Common myeloid progenitor, CD34-positive (primary cell): ENCODE results near the gene TMPRSS13.

Experiments used
- CTCF ChIA-PET: fragments of 350-600 bp; sonication (Branson Sonifier 250); formaldehyde crosslinking; loops from one replicate; lab custom pipeline; 2021; ENCODE audit warnings: antibody characterized with exemption; lab: Charles Lee
- POLR2A ChIA-PET: fragments of 350-600 bp; sonication (Branson Sonifier 250); formaldehyde crosslinking; loops from one replicate; lab custom pipeline; 2021; ENCODE audit warnings: antibody characterized with exemption; lab: Charles Lee
- DNase-seq, 3 donors: peaks; one replicate each; pipeline versions ENCODE4 v3.0.0 to v3.0.0-alpha.2; 2013
- H3K27ac ChIP-seq, 2 experiments: 1 replicate in 1 of 2; 2 replicates in 1 of 2; pipeline ENCODE4 v1.7.0; 2013; ENCODE audit warnings: inconsistent platforms in 2 of 2, low read length in 2 of 2, mild to moderate bottlenecking in 2 of 2, low read depth in 1 of 2, moderate library complexity in 1 of 2; ENCODE audit not compliant: severe bottlenecking in 2 of 2, insufficient read depth in 1 of 2, poor library complexity in 1 of 2
- H3K27me3 ChIP-seq, 5 experiments: replicated peaks in 2 of 5; 1 replicate in 3 of 5; 2 replicates in 2 of 5; pipeline versions ENCODE4 v1.6.1 to v1.7.0; 2013; ENCODE audit warnings: low read length in 4 of 5, mild to moderate bottlenecking in 2 of 5, moderate library complexity in 2 of 5, inconsistent platforms in 1 of 5; ENCODE audit not compliant: insufficient read depth in 5 of 5, control insufficient read depth in 4 of 5
- H3K36me3 ChIP-seq, 4 experiments: 1 replicate in 2 of 4; 2 replicates in 2 of 4; pipeline versions ENCODE4 v1.6.1 to v1.7.0; 2013; ENCODE audit warnings: low read length in 3 of 4, control low read depth in 1 of 4, mild to moderate bottlenecking in 1 of 4; ENCODE audit not compliant: control insufficient read depth in 4 of 4, insufficient read depth in 4 of 4
- H3K4me1 ChIP-seq, 4 experiments: 1 replicate in 3 of 4; 2 replicates in 1 of 4; pipeline versions ENCODE4 v1.6.1 to v1.7.1; 2013; ENCODE audit warnings: low read length in 3 of 4, mild to moderate bottlenecking in 3 of 4, control low read depth in 1 of 4, inconsistent platforms in 1 of 4, moderate library complexity in 1 of 4; ENCODE audit not compliant: control insufficient read depth in 4 of 4, insufficient read depth in 4 of 4; ENCODE audit errors: control extremely low read depth in 1 of 4
- H3K4me3 ChIP-seq, 7 experiments: 1 replicate in 4 of 7; 2 replicates in 3 of 7; pipeline versions ENCODE4 v1.5.1 to v1.7.0; 2013; ENCODE audit warnings: mild to moderate bottlenecking in 7 of 7, low read length in 6 of 7, moderate library complexity in 6 of 7, inconsistent platforms in 2 of 7, low read depth in 2 of 7, control low read depth in 1 of 7; ENCODE audit not compliant: insufficient read depth in 4 of 7, control insufficient read depth in 1 of 7; ENCODE audit errors: extremely low read depth in 1 of 7
- H3K9me3 ChIP-seq, 5 experiments: 1 replicate in 4 of 5; 2 replicates in 1 of 5; pipeline versions ENCODE4 v1.6.1 to v1.7.1; 2013; ENCODE audit warnings: low read length in 4 of 5, mild to moderate bottlenecking in 2 of 5, inconsistent platforms in 1 of 5, low read depth in 1 of 5, moderate library complexity in 1 of 5; ENCODE audit not compliant: control insufficient read depth in 4 of 5, insufficient read depth in 2 of 5; ENCODE audit errors: control extremely low read depth in 1 of 5
- WGBS: methylation state at CpG from one replicate; pipeline ENCODE4 v1.1.5; 2013; ENCODE audit not compliant: insufficient coverage; 5-methylcytosine and 5-hydroxymethylcytosine counted together

TMPRSS13 gene

DNA sequence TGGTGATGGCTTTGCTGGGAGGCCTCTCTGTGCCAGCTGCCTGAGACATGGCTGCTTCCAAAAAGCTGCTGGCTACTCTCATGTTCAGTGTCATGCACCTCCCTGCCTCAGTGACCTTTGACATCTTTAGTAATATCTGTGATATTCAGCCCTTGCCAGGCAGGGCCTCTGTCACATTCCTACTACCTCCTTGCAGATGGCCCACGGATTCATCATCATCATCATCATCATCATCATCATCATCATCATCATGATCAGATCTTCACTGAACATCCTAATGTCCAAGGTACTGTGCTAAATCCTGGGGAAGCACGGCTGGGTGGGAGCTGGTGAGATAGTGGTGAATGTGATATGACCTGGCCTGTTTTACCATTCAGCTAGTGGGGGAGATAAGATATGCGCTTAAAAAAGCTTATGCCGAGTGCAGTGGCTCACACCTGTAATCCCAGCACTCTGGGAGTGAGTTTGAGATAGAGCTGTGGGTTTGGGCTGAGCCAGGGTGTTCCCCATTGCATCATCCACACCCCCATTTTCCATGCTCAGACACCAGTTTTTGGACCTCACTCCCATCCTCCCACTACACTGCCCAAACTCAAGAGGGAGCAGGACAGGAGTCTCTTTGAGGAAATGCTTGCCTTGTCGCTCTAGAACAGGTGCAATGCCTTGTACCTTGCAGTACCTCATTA lies 17.1 kb upstream of the TMPRSS13 start:
- POLR2A ChIA-PET = interaction anchor here (0.6 to 1.0 kb wide), 2 partner anchors 66 to 103 kb away, joined by 3 read pairs; no protein-coding TSS in a partner anchor
- Histone ChIP-seq H3K27ac (no peak overlapping the region), H3K4me3 (no peak overlapping the region), H3K9me3 (no peaks in the 10 kb centered on the region), H3K36me3 (no peaks in the 10 kb centered on the region), H3K4me1 (peaks cover 13 to 47% (median 35%) of the 10 kb centered on the region in 4 experiments), H3K27me3 (no peaks in the 10 kb centered on the region)
- no CpG with 5 or more reads among the region's 5 CpGs for WGBS
- DNase-seq = no peak
- CTCF ChIA-PET = interaction anchor here (0.7 to 12.3 kb wide), 45 partner anchors 9 to 521 kb away, joined by 3 to 229 read pairs (median 5); partner anchors contain the start of genes FXYD2 and TMPRSS13

DNA sequence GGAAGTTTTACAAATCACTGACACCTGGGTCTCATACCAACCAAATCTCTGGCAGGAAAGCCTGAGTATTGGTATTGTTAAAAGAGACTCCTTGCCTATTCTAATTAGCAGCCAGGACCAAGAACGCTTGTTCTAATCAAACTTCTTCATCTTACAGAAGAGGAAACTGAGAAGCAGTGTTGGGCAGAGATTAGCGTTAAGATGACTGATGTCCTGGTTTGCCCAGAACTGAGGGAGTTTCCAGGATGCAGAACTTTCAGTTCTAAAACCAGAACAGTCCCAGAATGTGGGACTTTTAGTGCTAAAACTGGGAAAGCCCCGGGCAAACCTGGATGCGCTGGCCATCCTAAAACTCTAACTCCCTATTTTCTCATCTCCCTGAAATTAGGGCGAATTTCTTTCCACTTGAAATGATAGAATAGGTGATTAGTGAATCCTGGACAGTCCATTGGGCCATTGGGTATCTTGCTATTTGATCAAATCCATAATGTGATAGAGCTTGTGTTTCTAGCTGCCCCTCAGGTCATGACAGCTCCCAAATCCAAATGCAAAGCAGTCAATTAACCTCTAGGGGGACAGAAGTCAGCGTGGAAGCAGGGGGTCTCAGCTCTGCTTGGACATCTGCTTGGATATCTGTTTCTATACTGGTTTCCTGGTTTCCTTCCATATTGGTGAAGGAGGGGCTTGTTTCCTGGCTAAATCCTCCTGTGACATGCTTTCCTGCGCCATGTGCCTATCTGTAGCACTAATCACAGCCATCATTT lies 16.0 kb upstream of the TMPRSS13 start:
- Histone ChIP-seq H3K36me3 (no peaks in the 10 kb centered on the region), H3K27ac (no peak overlapping the region), H3K4me1 (peaks cover 6 to 39% (median 25%) of the 10 kb centered on the region in 4 experiments), H3K27me3 (no peaks in the 10 kb centered on the region), H3K4me3 (peak overlapping the region in 1 of 7 experiments; percentile 31), H3K9me3 (no peaks in the 10 kb centered on the region)
- ChIA-PET POLR2A (interaction anchor here (0.6 to 0.9 kb wide), 2 partner anchors 36 to 74 kb away, joined by 3 to 4 read pairs; no protein-coding TSS in a partner anchor), CTCF (interaction anchor here (0.7 to 12.3 kb wide), 22 partner anchors 8 to 518 kb away, joined by 3 to 229 read pairs (median 4); partner anchors contain the start of genes FXYD2 and TMPRSS13)
- peak; percentile 81 to 94 (median 90) for DNase-seq
- 14% methylated on average over 2 of the region's 7 CpGs for WGBS

DNA sequence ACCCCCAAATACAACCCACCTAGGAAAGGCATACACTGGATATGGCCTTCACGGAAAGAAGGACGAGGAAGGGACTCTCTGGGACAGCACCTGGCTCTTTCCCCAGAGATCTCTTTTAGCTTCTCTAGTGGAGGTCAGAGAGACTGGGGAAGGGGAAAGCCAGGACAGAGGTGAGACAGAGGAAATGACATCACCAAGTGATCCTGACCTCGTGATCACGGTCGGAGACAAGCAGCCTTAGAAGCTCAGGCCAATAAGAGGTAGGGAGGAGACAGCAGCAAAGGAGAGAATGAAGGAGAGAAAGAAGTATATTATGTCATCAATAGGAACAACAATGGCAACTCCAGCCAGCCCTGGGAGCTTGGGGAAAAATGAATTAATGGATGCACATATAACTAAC lies 15.4 kb upstream of the TMPRSS13 start:
- Histone ChIP-seq H3K27ac (no peak overlapping the region), H3K27me3 (no peaks in the 10 kb centered on the region), H3K36me3 (no peaks in the 10 kb centered on the region), H3K9me3 (no peaks in the 10 kb centered on the region), H3K4me1 (peaks cover 4 to 32% (median 19%) of the 10 kb centered on the region in 4 experiments), H3K4me3 (peak overlapping the region in 1 of 7 experiments; percentile 4)
- DNase-seq = no peak
- CTCF ChIA-PET = interaction anchor here (0.7 to 12.3 kb wide), 15 partner anchors 9 to 136 kb away, joined by 3 to 229 read pairs (median 23); partner anchors contain the start of genes FXYD2 and TMPRSS13
- POLR2A ChIA-PET = interaction anchor here (0.6 kb wide), 1 partner anchor 36 kb away, joined by 3 read pairs; no protein-coding TSS in a partner anchor
- WGBS = 58% methylated on average over 4 of the region's 5 CpGs

DNA sequence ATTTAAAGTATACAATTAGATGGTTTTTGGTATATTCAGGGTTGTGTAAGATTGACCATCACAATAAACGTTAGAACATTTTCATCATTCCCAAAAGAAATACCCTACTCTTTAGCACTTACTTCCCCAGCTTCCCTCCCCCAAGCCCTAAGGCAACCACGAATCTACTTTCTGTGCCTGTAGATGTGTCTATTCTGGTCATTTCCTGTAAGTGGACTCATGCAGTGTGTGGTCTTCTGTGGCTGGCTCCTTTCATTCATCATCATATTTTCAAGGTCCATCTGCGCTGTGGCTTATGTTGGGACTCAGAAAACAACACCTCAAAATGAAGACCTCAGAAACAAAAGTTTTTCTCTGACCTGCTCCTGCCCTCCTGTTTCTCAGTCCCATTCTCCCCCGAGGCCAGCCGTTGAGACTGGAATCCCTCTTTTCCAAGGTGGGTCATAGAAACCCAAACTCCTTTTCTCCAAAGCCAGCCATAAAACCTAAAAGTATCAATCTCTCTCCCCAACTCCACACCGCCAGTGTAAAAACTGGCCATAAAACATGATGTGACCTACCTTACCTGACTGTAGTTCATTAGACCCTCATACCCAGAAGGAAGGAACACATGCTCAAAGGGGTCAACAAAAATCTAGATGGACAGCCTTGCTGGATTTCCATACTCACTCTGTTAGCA lies 12.9 kb upstream of the TMPRSS13 start:
- ChIA-PET POLR2A (no interaction called here), CTCF (interaction anchor here (0.7 to 5.5 kb wide), 10 partner anchors 7 to 134 kb away, joined by 3 to 39 read pairs (median 4); no protein-coding TSS in a partner anchor)
- 98% methylated on average over 4 of the region's 6 CpGs for WGBS
- Histone ChIP-seq H3K36me3 (no peaks in the 10 kb centered on the region), H3K27ac (no peak overlapping the region), H3K4me3 (no peak overlapping the region), H3K4me1 (peaks cover 4 to 30% (median 19%) of the 10 kb centered on the region in 4 experiments), H3K9me3 (no peaks in the 10 kb centered on the region), H3K27me3 (peaks cover 0 to 2% (median 0%) of the 10 kb centered on the region in 5 experiments)
- no peak for DNase-seq

DNA sequence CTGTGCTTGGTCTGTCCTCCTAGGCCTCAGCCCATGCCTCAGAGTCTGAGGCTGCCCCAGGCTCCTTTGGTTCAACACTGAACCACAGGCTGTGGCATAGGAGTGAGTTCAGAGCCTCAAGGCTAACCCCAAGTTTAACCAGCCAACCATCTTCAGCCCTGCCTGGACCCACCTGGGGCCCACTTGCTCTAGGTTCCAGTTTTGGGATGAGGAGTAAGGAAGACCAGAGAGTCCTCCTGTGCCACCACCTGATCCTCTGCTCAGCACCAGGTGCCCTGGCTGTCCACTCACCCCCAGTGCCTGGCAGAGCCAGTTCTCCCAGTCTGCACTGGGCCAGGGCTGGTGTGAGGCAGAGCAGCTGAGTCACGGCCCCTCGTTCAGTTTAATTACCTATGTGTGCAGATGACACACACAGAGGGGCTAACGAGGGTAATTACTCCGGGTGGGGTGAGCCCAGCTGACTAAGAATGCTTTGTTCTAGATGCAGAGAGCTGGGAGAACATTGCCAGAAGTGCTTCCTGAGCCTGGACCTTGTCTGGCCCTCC lies 12.0 kb upstream of the TMPRSS13 start:
- peaks cover 4 to 29% (median 19%) of the 10 kb centered on the region in 4 experiments for H3K4me1 ChIP-seq
- POLR2A ChIA-PET = no interaction called here
- no peak overlapping the region for H3K4me3 ChIP-seq
- peaks cover 0 to 2% (median 0%) of the 10 kb centered on the region in 5 experiments for H3K27me3 ChIP-seq
- no peaks in the 10 kb centered on the region for H3K9me3 ChIP-seq
- CTCF ChIA-PET = interaction anchor here (0.8 to 1.5 kb wide), 3 partner anchors 10 to 98 kb away, joined by 3 to 4 read pairs (median 3); no protein-coding TSS in a partner anchor
- WGBS = 97% methylated on average over 4 of the region's 4 CpGs
- no peaks in the 10 kb centered on the region for H3K36me3 ChIP-seq
- no peak for DNase-seq
- H3K27ac ChIP-seq = no peak overlapping the region

DNA sequence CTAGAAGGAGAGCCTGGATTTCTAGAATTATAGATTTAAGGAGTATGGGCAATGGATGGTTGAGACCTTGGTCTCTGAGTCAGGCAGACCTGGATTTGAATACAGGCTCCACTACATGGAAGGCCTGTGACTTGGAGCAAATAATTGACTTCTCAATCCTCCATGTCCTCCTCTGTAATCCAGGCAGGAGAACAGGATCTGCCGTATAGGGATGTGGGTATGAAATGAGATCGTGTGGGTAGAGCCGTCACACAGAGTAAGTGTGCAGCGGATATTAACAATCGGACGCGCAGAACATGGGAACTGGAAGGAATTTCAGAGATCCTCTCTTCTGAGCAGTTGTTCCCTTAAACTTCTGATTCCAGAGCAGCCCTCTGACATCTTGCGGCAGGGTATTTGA lies 11.5 kb upstream of the TMPRSS13 start:
- ChIA-PET POLR2A (no interaction called here), CTCF (interaction anchor here (1.3 to 1.5 kb wide), 2 partner anchors 9 to 113 kb away, joined by 3 to 5 read pairs; no protein-coding TSS in a partner anchor)
- WGBS = over 99% methylated on average over 7 of the region's 8 CpGs
- peaks cover 0 to 2% (median 0%) of the 10 kb centered on the region in 5 experiments for H3K27me3 ChIP-seq
- no peaks in the 10 kb centered on the region for H3K9me3 ChIP-seq
- no peaks in the 10 kb centered on the region for H3K36me3 ChIP-seq
- H3K4me3 ChIP-seq = no peak overlapping the region
- H3K27ac ChIP-seq = no peak overlapping the region
- no peak for DNase-seq
- peaks cover 4 to 32% (median 18%) of the 10 kb centered on the region in 4 experiments for H3K4me1 ChIP-seq
